Activated CD8-positive, alpha-beta memory T cell treated with anti-CD3 and anti-CD28 coated beads, Interleukin-2, amount 50 U/mL, for 4 hours (primary cell): ENCODE measurements around the gene AMD1.

Experiments
- DNase-seq: peaks from one replicate; pipeline ENCODE4 v3.0.0-alpha.2; 2020

Gene AMD1

GRCh38 chr6:110939429-110940200 is 65.0 kb downstream of the AMD1 start:
- no peak for DNase-seq

- DNase-seq: no peak
These were observed 70.1 kb downstream of the AMD1 start for GRCh38 chr6:110944681-110945151.
